ENCODE results near the gene MAGI2.

DNA sequence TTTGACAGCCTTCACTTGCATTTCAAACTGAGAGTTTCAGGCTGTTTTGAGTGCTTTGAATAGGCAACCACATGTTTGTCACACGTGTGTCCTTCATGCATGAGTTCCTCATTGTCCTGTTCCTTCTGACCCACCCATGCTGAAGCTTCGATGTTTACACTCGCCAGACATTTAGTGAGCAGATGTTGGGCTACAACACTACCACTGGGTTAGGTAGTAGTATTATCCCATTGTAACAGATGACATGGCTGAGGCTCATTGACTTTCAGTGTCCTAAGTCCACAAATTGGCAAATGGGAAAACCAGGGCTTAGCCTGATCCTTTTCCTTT is 1198.8 kb downstream of the MAGI2 start:
- TF ChIP-seq TAF1 (IDR thresholded peaks at IDR 0.05; ENCODE audit: low read depth, low read length) = no peak
- no peak for TF ChIP-seq POLR2AphosphoS5 (IDR thresholded peaks at IDR 0.05; ENCODE audit: low read depth, low read length)

Data from GM12891 (cell line).